Measurements from ENCODE around the gene PAGE5.

DNA sequence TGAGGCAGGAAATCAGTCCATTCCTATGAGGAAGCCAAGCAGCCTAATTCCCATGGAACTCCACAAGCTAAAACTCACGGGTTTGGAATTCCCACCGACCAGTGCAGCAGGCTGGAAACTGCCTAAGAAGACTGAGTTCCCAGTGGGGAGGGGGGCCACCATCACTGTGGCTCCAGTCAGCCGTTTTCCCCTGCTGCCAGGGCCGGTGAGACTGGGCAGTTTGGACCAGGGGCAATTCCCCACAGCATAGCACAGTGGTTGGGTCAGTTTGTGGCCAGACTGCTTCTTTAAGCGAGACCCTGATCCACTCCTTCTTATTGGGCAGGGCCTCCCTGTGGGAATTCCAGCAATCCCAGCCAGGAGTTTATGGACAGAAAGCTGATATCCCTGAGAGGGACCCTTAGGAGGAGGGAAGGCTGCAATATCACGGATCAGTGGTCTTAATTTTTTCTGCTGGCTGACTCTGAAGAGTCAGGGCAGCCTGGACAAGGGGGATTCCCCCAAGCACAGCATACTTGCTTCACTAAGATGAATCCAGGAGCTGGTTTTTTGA lies 20.7 kb downstream of the PAGE5 start:
- TF ChIP-seq, protein P1, sequence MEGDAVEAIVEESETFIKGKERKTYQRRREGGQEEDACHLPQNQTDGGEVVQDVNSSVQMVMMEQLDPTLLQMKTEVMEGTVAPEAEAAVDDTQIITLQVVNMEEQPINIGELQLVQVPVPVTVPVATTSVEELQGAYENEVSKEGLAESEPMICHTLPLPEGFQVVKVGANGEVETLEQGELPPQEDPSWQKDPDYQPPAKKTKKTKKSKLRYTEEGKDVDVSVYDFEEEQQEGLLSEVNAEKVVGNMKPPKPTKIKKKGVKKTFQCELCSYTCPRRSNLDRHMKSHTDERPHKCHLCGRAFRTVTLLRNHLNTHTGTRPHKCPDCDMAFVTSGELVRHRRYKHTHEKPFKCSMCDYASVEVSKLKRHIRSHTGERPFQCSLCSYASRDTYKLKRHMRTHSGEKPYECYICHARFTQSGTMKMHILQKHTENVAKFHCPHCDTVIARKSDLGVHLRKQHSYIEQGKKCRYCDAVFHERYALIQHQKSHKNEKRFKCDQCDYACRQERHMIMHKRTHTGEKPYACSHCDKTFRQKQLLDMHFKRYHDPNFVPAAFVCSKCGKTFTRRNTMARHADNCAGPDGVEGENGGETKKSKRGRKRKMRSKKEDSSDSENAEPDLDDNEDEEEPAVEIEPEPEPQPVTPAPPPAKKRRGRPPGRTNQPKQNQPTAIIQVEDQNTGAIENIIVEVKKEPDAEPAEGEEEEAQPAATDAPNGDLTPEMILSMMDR (IDR thresholded peaks at IDR 0.05), result no peak
- TF ChIP-seq POLR2A (IDR thresholded peaks at IDR 0.05) (no peak), POLR2AphosphoS5 (IDR thresholded peaks at IDR 0.05) (no peak), EP300 (IDR thresholded peaks at IDR 0.05) (no peak)

Data from sigmoid colon (tissue), 4 donors.